GM10248 (cell line): Measurements from ENCODE around the gene ITGB6.

Experiments used
- CTCF ChIA-PET: fragments of 300-600 bp; sonication (Branson Sonifier 250); formaldehyde crosslinking; extraction: SDS; loops from one replicate; lab custom pipeline; 2021; ENCODE audit warnings: antibody characterized with exemption; lab: Yijun Ruan, JAX
- POLR2A ChIA-PET: fragments of 350-650 bp; sonication (Branson Sonifier 250); formaldehyde crosslinking; extraction: SDS; loops from one replicate; lab custom pipeline; 2020; ENCODE audit warnings: antibody characterized with exemption; lab: Yijun Ruan, JAX
- DNase-seq: peaks from one replicate; pipeline ENCODE4 v3.0.0; 2012; ENCODE audit errors: extremely low spot score
- CTCF ChIP-seq: IDR thresholded peaks from 2 replicates; pipeline ENCODE4 v1.5.1; 2012; ENCODE audit warnings: mild to moderate bottlenecking, low read depth; ENCODE audit errors: extremely low read depth, missing control alignments, control extremely low read depth

The ITGB6 gene

GRCh38 chr2:160138406-160138805, 61.7 kb downstream of the ITGB6 start:
- no peak for DNase-seq
- POLR2A ChIA-PET = no interaction called here
- TF ChIP-seq CTCF = no peak
- CTCF ChIA-PET = interaction anchor here (1.9 kb wide), 1 partner anchor 11 kb away, joined by 6 read pairs; no protein-coding TSS in a partner anchor

DNA sequence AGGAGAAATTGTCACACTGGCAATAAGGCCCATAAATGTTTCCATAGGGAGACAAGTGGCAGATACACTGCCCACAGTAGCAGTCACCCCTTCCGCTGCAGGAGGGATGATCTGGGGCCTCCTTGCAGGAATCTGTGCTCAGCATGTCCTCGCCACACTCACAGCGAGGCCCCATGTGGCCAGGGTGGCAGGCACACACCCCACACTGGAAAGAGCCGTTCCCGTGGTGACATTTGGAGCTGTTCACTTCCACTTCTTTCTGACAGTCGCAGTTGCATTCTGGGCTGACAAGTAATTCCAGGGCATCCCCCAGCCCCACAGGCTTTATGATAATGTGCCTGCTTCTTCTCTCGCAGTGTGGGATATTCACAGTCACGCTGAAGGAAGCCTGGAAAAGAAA, 62.6 kb downstream of the ITGB6 start:
- DNase-seq = no peak
- no peak for TF ChIP-seq CTCF
- ChIA-PET CTCF (interaction anchor here (1.9 kb wide), 1 partner anchor 10 kb away, joined by 6 read pairs; no protein-coding TSS in a partner anchor), POLR2A (no interaction called here)

GRCh38 chr2:160132761-160133160, 67.3 kb downstream of the ITGB6 start:
- ChIA-PET CTCF (no interaction called here), POLR2A (no interaction called here)
- no peak for DNase-seq
- no peak for TF ChIP-seq CTCF

GRCh38 chr2:160126756-160127155, 73.3 kb downstream of the ITGB6 start:
- TF ChIP-seq CTCF = no peak
- ChIA-PET POLR2A (no interaction called here), CTCF (interaction anchor here (2.4 kb wide), 1 partner anchor 12 kb away, joined by 6 read pairs; no protein-coding TSS in a partner anchor)
- DNase-seq = no peak

DNA sequence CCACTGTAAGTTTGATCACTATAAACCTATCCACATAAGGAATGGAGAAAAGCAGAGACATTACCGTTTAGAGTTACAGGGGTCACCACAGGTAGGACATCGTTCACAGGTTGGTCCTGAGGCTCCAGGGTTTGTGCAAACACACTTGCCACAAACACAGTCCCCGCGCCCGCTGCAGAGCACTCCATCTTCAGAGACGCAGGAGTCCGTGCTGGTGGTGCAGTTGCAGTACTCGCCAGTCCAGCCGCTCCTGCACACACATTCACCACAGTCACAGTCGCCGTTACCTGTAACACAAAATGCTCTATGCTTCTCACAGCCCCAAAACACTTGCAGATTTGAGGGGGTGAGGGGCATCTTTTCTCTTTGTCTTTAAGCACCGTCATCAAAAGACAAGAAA, 73.8 kb downstream of the ITGB6 start:
- POLR2A ChIA-PET = no interaction called here
- DNase-seq = no peak
- no peak for TF ChIP-seq CTCF
- CTCF ChIA-PET = interaction anchor here (3.8 kb wide), 1 partner anchor 16 kb away, joined by 23 read pairs; no protein-coding TSS in a partner anchor

- ChIA-PET POLR2A (no interaction called here), CTCF (interaction anchor here (3.8 kb wide), 1 partner anchor 16 kb away, joined by 23 read pairs; no protein-coding TSS in a partner anchor)
- DNase-seq = no peak
- TF ChIP-seq CTCF = no peak
These were observed 74.2 kb downstream of the ITGB6 start for GRCh38 chr2:160125828-160126227.
